ENCODE results near the gene TOR2A.

- TF ChIP-seq CTCF (IDR thresholded peaks at IDR 0.05; ENCODE audit: low read depth, low read length, missing input control) (no peak), SP1 (IDR thresholded peaks at IDR 0.05) (no peak), MAX (IDR thresholded peaks at IDR 0.05) (no peak), JUND (IDR thresholded peaks at IDR 0.05) (no peak), ZBTB33 (IDR thresholded peaks at IDR 0.05) (no peak), RAD21 (IDR thresholded peaks at IDR 0.05) (no peak), TAF1 (conservative IDR thresholded peaks at IDR 0.05) (no peak), GABPA (IDR thresholded peaks at IDR 0.05 in 1 of 2, conservative IDR thresholded peaks at IDR 0.05 in 1 of 2) (no peak), NR2F2 (IDR thresholded peaks at IDR 0.05) (no peak), FOXA2 (IDR thresholded peaks at IDR 0.05) (no peak), REST (IDR thresholded peaks at IDR 0.05) (no peak)
These were observed 1.5 kb downstream of the TOR2A start for GRCh38 chr9:127733614-127734013.

Data from liver (tissue), 3 donors.